ENCODE results near the gene RPLP2.

Gene RPLP2

GRCh38 chr11:772429-773390 is 37.1 kb upstream of the RPLP2 start:
- intact Hi-C loops (cut with DNase I): no loop called here
- DNase-seq: peak; percentile 83 to 99 (median 90)

GRCh38 chr11:773425-773824 is 36.3 kb upstream of the RPLP2 start:
- intact Hi-C loops (cut with DNase I): no loop called here
- DNase-seq: no peak

GRCh38 chr11:773830-774229 is 35.9 kb upstream of the RPLP2 start:
- intact Hi-C loops (cut with DNase I): no loop called here
- peak in 1 of 10 donors; percentile 74 for DNase-seq

GRCh38 chr11:774873-775592 is 34.7 kb upstream of the RPLP2 start:
- DNase-seq: peak in 2 of 10 donors; percentile 19 to 67
- intact Hi-C loops (cut with DNase I): no loop called here

- no peak for DNase-seq
Measured at GRCh38 chr11:776263-776560, 33.6 kb upstream of the RPLP2 start.

GRCh38 chr11:776561-777287 is 33.0 kb upstream of the RPLP2 start:
- DNase-seq: peak in 2 of 10 donors; percentile 27 to 79
- intact Hi-C loops (cut with DNase I): no loop called here

More at GRCh38 chr11:776263-776560, 33.6 kb upstream of the RPLP2 start:
- intact Hi-C loops (cut with DNase I): no loop called here

- intact Hi-C loops (cut with DNase I): no loop called here
- DNase-seq: peak; percentile 83 to 98 (median 90)
Measured at GRCh38 chr11:777288-778255, 32.2 kb upstream of the RPLP2 start, which contains the start of gene GATD1. Gene GATD1, minus strand, starts transcription at chr11:777487. Its CDS starts 25 bp downstream, at chr11:777462.

GRCh38 chr11:778976-779954 is 30.5 kb upstream of the RPLP2 start:
- DNase-seq: no peak
- intact Hi-C loops (cut with DNase I): no loop called here

GRCh38 chr11:779955-780532 is 29.7 kb upstream of the RPLP2 start:
- intact Hi-C loops (cut with DNase I): no loop called here
- DNase-seq: no peak

- DNase-seq: no peak
- intact Hi-C loops (cut with DNase I): no loop called here
Measured at GRCh38 chr11:782264-783174, 27.2 kb upstream of the RPLP2 start.

- DNase-seq: peak; percentile 75 to 98 (median 88)
Measured at GRCh38 chr11:783581-784015, 26.2 kb upstream of the RPLP2 start.

GRCh38 chr11:786235-787083 is 23.3 kb upstream of the RPLP2 start:
- DNase-seq: no peak
- intact Hi-C loops (cut with DNase I): no loop called here

More at GRCh38 chr11:783581-784015, 26.2 kb upstream of the RPLP2 start:
- intact Hi-C loops (cut with DNase I): no loop called here

GRCh38 chr11:787084-787675 is 22.6 kb upstream of the RPLP2 start:
- no peak for DNase-seq
- intact Hi-C loops (cut with DNase I): no loop called here

- intact Hi-C loops (cut with DNase I): no loop called here
Measured at GRCh38 chr11:788009-788640, 21.6 kb upstream of the RPLP2 start.

More at GRCh38 chr11:788009-788640, 21.6 kb upstream of the RPLP2 start:
- DNase-seq: no peak
